GM23338 (cell line): Measurements from ENCODE around the gene PRAC1. TPM values are rescaled to one million over a fixed set of nuclear protein-coding genes. Genes with fewer than 3 reads are reported as not detected.

ENCODE experiments used
- ATAC-seq: fragments of 200-7000 bp; cut with Tn5 transposase; 3 replicates; pipeline ENCODE4 v1.9.1; 2020
- DNase-seq: peaks from one replicate; pipeline ENCODE4 v3.0.0-alpha.2; 2015; ENCODE audit warnings: low spot score
- H2AFZ ChIP-seq: fragments of 200-600 bp; sonication (generic); 2 replicates; pipeline ENCODE4 v1.8.0; 2016; ENCODE audit warnings: antibody characterized with exemption, mild to moderate bottlenecking, moderate library complexity
- H3F3A ChIP-seq: fragments of 200-600 bp; sonication (generic); replicated peaks from 2 replicates; pipeline ENCODE4 v1.8.0; 2017; ENCODE audit warnings: antibody characterized with exemption, mixed run types, low read depth
- H3K27ac ChIP-seq: fragments of 200-600 bp; sonication (generic); 2 replicates; pipeline ENCODE4 v1.6.1; 2016; ENCODE audit warnings: low read depth
- H3K27me3 ChIP-seq: fragments of 200-600 bp; sonication (generic); 2 replicates; pipeline ENCODE4 v1.8.0; 2016; ENCODE audit warnings: mild to moderate bottlenecking, mixed run types, moderate library complexity; ENCODE audit not compliant: insufficient read depth
- H3K36me3 ChIP-seq: fragments of 200-600 bp; sonication (generic); 2 replicates; pipeline ENCODE4 v1.8.0; 2016; ENCODE audit warnings: mild to moderate bottlenecking; ENCODE audit not compliant: insufficient read depth
- H3K4me1 ChIP-seq: fragments of 200-600 bp; sonication (generic); 2 replicates; pipeline ENCODE4 v1.8.0; 2016; ENCODE audit warnings: mild to moderate bottlenecking, moderate library complexity; ENCODE audit not compliant: insufficient read depth
- H3K4me2 ChIP-seq: fragments of 200-600 bp; sonication (generic); 2 replicates; pipeline ENCODE4 v1.7.1; 2017; ENCODE audit warnings: mixed run types
- H3K4me3 ChIP-seq: fragments of 200-600 bp; sonication (generic); 2 replicates; pipeline ENCODE4 v1.6.1; 2016; ENCODE audit warnings: mixed run types
- H3K79me2 ChIP-seq: fragments of 200-600 bp; sonication (generic); replicated peaks from 2 replicates; pipeline ENCODE4 v1.8.0; 2017; ENCODE audit warnings: mild to moderate bottlenecking; ENCODE audit not compliant: insufficient read depth
- H3K9me2 ChIP-seq: fragments of 200-600 bp; sonication (generic); 2 replicates; pipeline ENCODE4 v1.8.0; 2017; ENCODE audit not compliant: insufficient read depth
- H4K20me1 ChIP-seq: fragments of 200-600 bp; sonication (generic); replicated peaks from 2 replicates; pipeline ENCODE4 v1.8.0; 2017; ENCODE audit warnings: mild to moderate bottlenecking; ENCODE audit not compliant: insufficient read depth
- H3K27ac Mint-ChIP-seq: 2 replicates; pipeline ENCODE4 v1.8.0; 2020; ENCODE audit warnings: inconsistent platforms, mild to moderate bottlenecking, moderate library complexity, mixed read lengths
- H3K27me3 Mint-ChIP-seq: 3 replicates; pipeline ENCODE4 v1.8.0; 2022; ENCODE audit warnings: low read depth, mild to moderate bottlenecking, moderate library complexity, mixed read lengths, inconsistent platforms; ENCODE audit not compliant: insufficient read depth, poor library complexity
- H3K36me3 Mint-ChIP-seq: 3 replicates; pipeline ENCODE4 v1.8.0; 2021; ENCODE audit warnings: low read depth, mild to moderate bottlenecking, inconsistent platforms, moderate library complexity, mixed read lengths
- H3K4me1 Mint-ChIP-seq: 3 replicates; pipeline ENCODE4 v1.8.0; 2020; ENCODE audit warnings: mild to moderate bottlenecking, inconsistent platforms, mixed read lengths
- H3K4me3 Mint-ChIP-seq: 3 replicates; pipeline ENCODE4 v1.8.0; 2021; ENCODE audit warnings: moderate library complexity, mild to moderate bottlenecking, inconsistent platforms, mixed read lengths
- H3K9me3 Mint-ChIP-seq: 3 replicates; pipeline ENCODE4 v1.8.0; 2020; ENCODE audit warnings: moderate library complexity, mild to moderate bottlenecking, inconsistent platforms, mixed read lengths
- EZH2 ChIP-seq: fragments of 200-600 bp; sonication (generic); IDR thresholded peaks from one replicate; pipeline ENCODE4 v1.8.0; 2017; ENCODE audit warnings: antibody characterized with exemption, mild to moderate bottlenecking, low read depth; ENCODE audit not compliant: unreplicated experiment
- EZH2phosphoT487 ChIP-seq: fragments of 200-600 bp; sonication (generic); IDR thresholded peaks from one replicate; pipeline ENCODE4 v1.8.1; 2018; ENCODE audit warnings: antibody characterized with exemption; ENCODE audit not compliant: unreplicated experiment
- NANOG ChIP-seq: IDR thresholded peaks from 2 replicates; pipeline ENCODE4 v1.6.1; 2016; ENCODE audit warnings: antibody characterized with exemption, borderline replicate concordance
- REST ChIP-seq: IDR thresholded peaks from one replicate; pipeline ENCODE4 v1.6.1; 2018; ENCODE audit warnings: antibody characterized with exemption; ENCODE audit not compliant: unreplicated experiment
- STAT1 ChIP-seq: IDR thresholded peaks from one replicate; pipeline ENCODE4 v1.6.1; 2016; ENCODE audit warnings: antibody characterized with exemption; ENCODE audit not compliant: unreplicated experiment
- ZNF114 ChIP-seq: fragments of 250-450 bp; sonication (Bioruptor Pico); IDR thresholded peaks from 2 replicates; pipeline ENCODE4 v1.5.0; 2020; ENCODE audit warnings: mild to moderate bottlenecking, moderate library complexity
- ZNF462 ChIP-seq: fragments of 250-450 bp; sonication (Bioruptor Pico); IDR thresholded peaks from 2 replicates; pipeline ENCODE4 v1.5.0; 2020; ENCODE audit warnings: mild to moderate bottlenecking, moderate library complexity
- polyA plus RNA-seq: library from polyadenylated mRNA; unstranded; fragments of >200 nt; fragmentation: Nextera tagmentation; extraction: Ambion mirVana; gene quantifications from 2 replicates; pipeline ENCODE4 v1.2.1, GENCODE V29; 2016
- total RNA-seq: library from RNA; depleted of rRNA; stranded (reverse); fragments of >200 nt; shearing (Covaris generic); gene quantifications from 2 replicates; pipeline ENCODE4 v1.2.3, GENCODE V29; 2014

PRAC1 gene
- total and polyA plus RNA-seq, 2 experiments from 2014 or later = not detected

- peaks cover 10% of the 10 kb centered on the region for H3K4me1 Mint-ChIP-seq
- 0 out of 3 replicates have a peak, but pooled peaks cover 5% of the 10 kb centered on the region for H3K9me3 Mint-ChIP-seq
- H3K4me3 Mint-ChIP-seq = no peak overlapping the region
- ATAC-seq (no peak), DNase-seq (no peak)
- no peak overlapping the region for H3K4me2 ChIP-seq
- H2AFZ ChIP-seq = no peak overlapping the region
- peaks cover 99% of the 10 kb centered on the region for H3K27me3 ChIP-seq
- H3K27ac ChIP-seq = no peak overlapping the region
- no peaks in the 10 kb centered on the region for H3K36me3 ChIP-seq
- no peak for TF ChIP-seq ZNF114 (CRISPR knock-in tag)
- no peaks in the 10 kb centered on the region for H3K9me2 ChIP-seq
- no peaks in the 10 kb centered on the region for H3K79me2 ChIP-seq
- no peak overlapping the region for H3K4me3 ChIP-seq
- peaks cover 25% of the 10 kb centered on the region for H4K20me1 ChIP-seq
- peaks cover 22% of the 10 kb centered on the region; the same call in 1 of the 2 replicates for H3K4me1 ChIP-seq
- H3F3A ChIP-seq = peaks cover 13% of the 10 kb centered on the region; the same call in 1 of the 2 replicates
- no peaks in the 10 kb centered on the region for H3K36me3 Mint-ChIP-seq
- peaks cover 85% of the 10 kb centered on the region for H3K27me3 Mint-ChIP-seq
- no peak overlapping the region for H3K27ac Mint-ChIP-seq
Measured at GRCh38 chr17:48756830-48757251, 34.5 kb upstream of the PRAC1 start.

GRCh38 chr17:48755356-48755755 is 33.0 kb upstream of the PRAC1 start:
- Histone ChIP-seq H3K36me3 (no peaks in the 10 kb centered on the region), H4K20me1 (peaks cover 31% of the 10 kb centered on the region), H3K79me2 (no peaks in the 10 kb centered on the region), H2AFZ (no peak overlapping the region), H3K4me2 (peak overlapping the region; percentile 71), H3K27ac (no peak overlapping the region), H3K27me3 (peaks cover 100% of the 10 kb centered on the region), H3K4me3 (peak overlapping the region; percentile 44), H3K4me1 (peaks cover 22% of the 10 kb centered on the region; the same call in 1 of the 2 replicates), H3K9me2 (no peaks in the 10 kb centered on the region), H3F3A (peaks cover 20% of the 10 kb centered on the region; the same call in 1 of the 2 replicates)
- Mint-ChIP-seq H3K9me3 (0 out of 3 replicates have a peak, but pooled peaks cover 5% of the 10 kb centered on the region), H3K4me3 (peak overlapping the region; percentile 52), H3K27ac (no peak overlapping the region), H3K36me3 (no peaks in the 10 kb centered on the region), H3K4me1 (peaks cover 11% of the 10 kb centered on the region), H3K27me3 (peaks cover 94% of the 10 kb centered on the region)
- no peak for DNase-seq
- no peak for ATAC-seq
- TF ChIP-seq ZNF462 (CRISPR knock-in tag) = no peak
- no peak for TF ChIP-seq REST
- no peak for TF ChIP-seq STAT1
- no peak for TF ChIP-seq EZH2phosphoT487
- no peak for TF ChIP-seq NANOG
- TF ChIP-seq EZH2 = peak; percentile 19
